ENCODE results near the gene ST8SIA4.

DNA sequence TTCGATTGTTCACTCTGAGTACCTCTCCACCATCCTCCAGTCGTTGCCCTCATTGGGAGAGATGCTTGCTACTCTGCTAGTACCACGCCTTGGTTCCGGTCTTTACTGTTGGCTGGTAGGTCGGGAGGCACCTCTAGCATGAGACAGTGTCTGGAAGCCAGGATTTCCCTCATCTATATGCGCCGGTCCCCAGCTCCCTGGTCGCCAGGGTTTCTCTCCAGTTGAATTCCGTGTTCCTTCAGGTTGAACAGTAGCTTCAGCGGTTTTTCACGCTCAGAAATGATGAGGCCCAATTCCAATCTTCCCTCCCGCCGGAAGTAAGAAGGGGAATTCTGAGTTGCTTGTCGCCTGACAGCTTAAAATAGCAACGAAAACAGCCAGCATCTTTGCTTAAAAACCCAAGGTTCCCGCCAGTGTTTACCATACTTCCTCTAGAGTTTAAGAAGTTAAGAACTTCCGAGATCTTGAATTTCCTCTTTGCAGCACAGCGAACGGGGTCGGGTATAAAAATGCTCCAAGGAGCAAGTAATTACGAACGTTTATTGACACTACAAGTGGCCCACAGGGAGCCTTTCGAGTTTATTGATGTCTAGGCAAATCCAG lies 1.3 kb upstream of the ST8SIA4 start:
- TF ChIP-seq, protein P1, sequence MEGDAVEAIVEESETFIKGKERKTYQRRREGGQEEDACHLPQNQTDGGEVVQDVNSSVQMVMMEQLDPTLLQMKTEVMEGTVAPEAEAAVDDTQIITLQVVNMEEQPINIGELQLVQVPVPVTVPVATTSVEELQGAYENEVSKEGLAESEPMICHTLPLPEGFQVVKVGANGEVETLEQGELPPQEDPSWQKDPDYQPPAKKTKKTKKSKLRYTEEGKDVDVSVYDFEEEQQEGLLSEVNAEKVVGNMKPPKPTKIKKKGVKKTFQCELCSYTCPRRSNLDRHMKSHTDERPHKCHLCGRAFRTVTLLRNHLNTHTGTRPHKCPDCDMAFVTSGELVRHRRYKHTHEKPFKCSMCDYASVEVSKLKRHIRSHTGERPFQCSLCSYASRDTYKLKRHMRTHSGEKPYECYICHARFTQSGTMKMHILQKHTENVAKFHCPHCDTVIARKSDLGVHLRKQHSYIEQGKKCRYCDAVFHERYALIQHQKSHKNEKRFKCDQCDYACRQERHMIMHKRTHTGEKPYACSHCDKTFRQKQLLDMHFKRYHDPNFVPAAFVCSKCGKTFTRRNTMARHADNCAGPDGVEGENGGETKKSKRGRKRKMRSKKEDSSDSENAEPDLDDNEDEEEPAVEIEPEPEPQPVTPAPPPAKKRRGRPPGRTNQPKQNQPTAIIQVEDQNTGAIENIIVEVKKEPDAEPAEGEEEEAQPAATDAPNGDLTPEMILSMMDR (IDR thresholded peaks at IDR 0.05) = no peak
- TF ChIP-seq POLR2A (IDR thresholded peaks at IDR 0.05) = no peak
